Smooth muscle cell (in vitro differentiated cells): ENCODE data around the gene DCAF5. TPM values are rescaled to one million over a fixed set of nuclear protein-coding genes. Genes with fewer than 3 reads are reported as not detected.

Source experiments
- DNase-seq: peaks from one replicate; lab custom pipeline; 2025; ENCODE audit not compliant: unreplicated experiment; lab: John Stamatoyannopoulos, UW
- H2AFZ ChIP-seq: fragments of 200-600 bp; sonication (generic); 2 replicates; pipeline ENCODE4 v1.6.0; 2016; ENCODE audit warnings: antibody characterized with exemption, low read depth, mild to moderate bottlenecking
- H3F3A ChIP-seq: fragments of 200-600 bp; sonication (generic); 2 replicates; pipeline ENCODE4 v1.6.0; 2017; ENCODE audit warnings: antibody characterized with exemption, low read depth
- H3K27ac ChIP-seq: fragments of 200-600 bp; sonication (generic); 2 replicates; pipeline ENCODE4 v1.5.1; 2016; ENCODE audit warnings: low read depth, mild to moderate bottlenecking
- H3K27me3 ChIP-seq: fragments of 200-600 bp; sonication (generic); 2 replicates; pipeline ENCODE4 v1.6.1; 2016; ENCODE audit warnings: low read depth, mild to moderate bottlenecking
- H3K36me3 ChIP-seq: fragments of 200-600 bp; sonication (generic); 2 replicates; pipeline ENCODE4 v1.5.1; 2016; ENCODE audit warnings: low read depth
- H3K4me1 ChIP-seq: fragments of 200-600 bp; sonication (generic); 2 replicates; pipeline ENCODE4 v1.5.1; 2016; ENCODE audit warnings: low read depth
- H3K4me2 ChIP-seq: fragments of 200-600 bp; sonication (generic); 2 replicates; pipeline ENCODE4 v1.6.0; 2016; ENCODE audit warnings: mild to moderate bottlenecking
- H3K4me3 ChIP-seq: fragments of 200-600 bp; sonication (generic); 2 replicates; pipeline ENCODE4 v1.5.1; 2016; ENCODE audit warnings: mild to moderate bottlenecking
- H3K79me2 ChIP-seq: fragments of 200-600 bp; sonication (generic); 2 replicates; pipeline ENCODE4 v1.6.0; 2016; ENCODE audit warnings: low read depth, mild to moderate bottlenecking
- H3K9ac ChIP-seq: fragments of 200-600 bp; sonication (generic); 2 replicates; pipeline ENCODE4 v1.6.0; 2016; ENCODE audit warnings: low read depth
- H3K9me3 ChIP-seq: fragments of 200-600 bp; sonication (generic); replicated peaks from 2 replicates; pipeline ENCODE4 v1.5.1; 2016; ENCODE audit warnings: low read depth
- H4K20me1 ChIP-seq: fragments of 200-600 bp; sonication (generic); 2 replicates; pipeline ENCODE4 v1.6.0; 2016; ENCODE audit warnings: low read depth
- CTCF ChIP-seq: fragments of 200-600 bp; sonication (generic); IDR thresholded peaks from 2 replicates; pipeline ENCODE4 v1.5.1; 2017; ENCODE audit warnings: borderline replicate concordance, mild to moderate bottlenecking, antibody characterized with exemption; ENCODE audit not compliant: insufficient read depth, poor library complexity, severe bottlenecking
- WGBS: methylation state at CpG from one replicate; pipeline ENCODE4 v1.1.7; 2016; ENCODE audit warnings: low lambda C conversion rate; 5-methylcytosine and 5-hydroxymethylcytosine counted together
- polyA plus RNA-seq: library from polyadenylated mRNA; unstranded; fragments of >200 nt; fragmentation: Nextera tagmentation; extraction: Ambion mirVana; gene quantifications from 2 replicates; pipeline ENCODE4 v1.2.1, GENCODE V29; 2016
- total RNA-seq: library from RNA; depleted of rRNA; stranded (reverse); fragments of >200 nt; gene quantifications from 2 replicates; pipeline ENCODE4 v1.2.3, GENCODE V29; 2014

Gene DCAF5
- total and polyA plus RNA-seq, 2 experiments from 2014 or later = 23.0 to 45.4 TPM

- Histone ChIP-seq H3K4me3 (no peak overlapping the region), H3K4me2 (peak overlapping the region; percentile 54), H3K9me3 (no peaks in the 10 kb centered on the region), H3F3A (peaks cover 9% of the 10 kb centered on the region), H3K27me3 (no peaks in the 10 kb centered on the region), H3K9ac (peak overlapping the region; percentile 28), H3K27ac (peak overlapping the region; percentile 85), H2AFZ (no peak overlapping the region), H3K79me2 (peaks cover 76% of the 10 kb centered on the region), H3K4me1 (peaks cover 39% of the 10 kb centered on the region), H3K36me3 (no peaks in the 10 kb centered on the region), H4K20me1 (peaks cover 100% of the 10 kb centered on the region)
- TF ChIP-seq CTCF = no peak
- DNase-seq = no peak
- 28% methylated on average over 3 of the region's 3 CpGs for WGBS
Observed at GRCh38 chr14:69133206-69134125, 19.5 kb downstream of the DCAF5 start.

GRCh38 chr14:69132513-69133181 is 20.3 kb downstream of the DCAF5 start:
- H3K9ac ChIP-seq = peak overlapping the region; percentile 28
- 35% methylated on average over 4 of the region's 4 CpGs for WGBS
- H3K27me3 ChIP-seq = no peaks in the 10 kb centered on the region
- H3F3A ChIP-seq = peaks cover 6% of the 10 kb centered on the region
- peaks cover 31% of the 10 kb centered on the region for H3K4me1 ChIP-seq
- peaks cover 84% of the 10 kb centered on the region for H3K79me2 ChIP-seq
- H3K4me3 ChIP-seq = no peak overlapping the region
- no peak for DNase-seq
- TF ChIP-seq CTCF = no peak
- H3K4me2 ChIP-seq = peak overlapping the region; percentile 54
- peaks cover 100% of the 10 kb centered on the region for H4K20me1 ChIP-seq
- H3K9me3 ChIP-seq = no peaks in the 10 kb centered on the region
- H2AFZ ChIP-seq = no peak overlapping the region
- peak overlapping the region; percentile 85 for H3K27ac ChIP-seq
- H3K36me3 ChIP-seq = no peaks in the 10 kb centered on the region

- TF ChIP-seq CTCF = no peak
- Histone ChIP-seq H3K79me2 (peaks cover 84% of the 10 kb centered on the region), H3K27ac (no peak overlapping the region), H3K36me3 (no peaks in the 10 kb centered on the region), H3F3A (peaks cover 6% of the 10 kb centered on the region), H3K9ac (no peak overlapping the region), H3K9me3 (no peaks in the 10 kb centered on the region), H2AFZ (no peak overlapping the region), H3K27me3 (no peaks in the 10 kb centered on the region), H3K4me1 (peaks cover 23% of the 10 kb centered on the region), H4K20me1 (peaks cover 100% of the 10 kb centered on the region), H3K4me3 (no peak overlapping the region), H3K4me2 (no peak overlapping the region)
- DNase-seq = no peak
- WGBS = 91% methylated on average over 2 of the region's 2 CpGs
Observed at GRCh38 chr14:69131176-69131575, 21.7 kb downstream of the DCAF5 start.
